Measurements from ENCODE around the gene SLIT1.

DNA sequence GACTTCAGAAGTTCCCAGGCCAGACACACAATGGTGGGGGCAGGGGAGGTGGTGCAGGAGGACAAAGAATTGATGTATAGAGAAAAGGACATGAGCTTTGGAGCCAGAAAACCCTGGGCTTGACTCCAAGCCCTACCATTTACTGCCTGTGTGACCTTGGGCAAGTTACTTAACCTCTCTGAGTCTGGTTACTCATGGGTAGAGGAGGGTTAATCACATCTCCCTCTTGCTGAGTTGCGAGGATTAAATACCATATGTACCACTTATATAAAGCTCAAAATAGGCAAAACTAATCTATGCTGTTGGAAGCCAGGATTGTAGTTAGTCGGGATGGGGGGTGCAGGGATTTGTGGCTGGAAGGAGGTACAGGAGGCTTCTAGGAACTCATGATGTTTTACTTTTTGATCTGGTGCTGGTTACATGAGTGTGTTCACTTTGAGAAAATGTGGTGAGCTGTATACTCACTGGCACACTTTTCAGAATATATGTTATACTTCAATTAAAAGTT, 106.8 kb downstream of the SLIT1 start:
- TF ChIP-seq, protein P1, sequence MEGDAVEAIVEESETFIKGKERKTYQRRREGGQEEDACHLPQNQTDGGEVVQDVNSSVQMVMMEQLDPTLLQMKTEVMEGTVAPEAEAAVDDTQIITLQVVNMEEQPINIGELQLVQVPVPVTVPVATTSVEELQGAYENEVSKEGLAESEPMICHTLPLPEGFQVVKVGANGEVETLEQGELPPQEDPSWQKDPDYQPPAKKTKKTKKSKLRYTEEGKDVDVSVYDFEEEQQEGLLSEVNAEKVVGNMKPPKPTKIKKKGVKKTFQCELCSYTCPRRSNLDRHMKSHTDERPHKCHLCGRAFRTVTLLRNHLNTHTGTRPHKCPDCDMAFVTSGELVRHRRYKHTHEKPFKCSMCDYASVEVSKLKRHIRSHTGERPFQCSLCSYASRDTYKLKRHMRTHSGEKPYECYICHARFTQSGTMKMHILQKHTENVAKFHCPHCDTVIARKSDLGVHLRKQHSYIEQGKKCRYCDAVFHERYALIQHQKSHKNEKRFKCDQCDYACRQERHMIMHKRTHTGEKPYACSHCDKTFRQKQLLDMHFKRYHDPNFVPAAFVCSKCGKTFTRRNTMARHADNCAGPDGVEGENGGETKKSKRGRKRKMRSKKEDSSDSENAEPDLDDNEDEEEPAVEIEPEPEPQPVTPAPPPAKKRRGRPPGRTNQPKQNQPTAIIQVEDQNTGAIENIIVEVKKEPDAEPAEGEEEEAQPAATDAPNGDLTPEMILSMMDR (IDR thresholded peaks at IDR 0.05) = no peak
- no peak for TF ChIP-seq POLR2A (IDR thresholded peaks at IDR 0.05)

Measured in uterus (tissue), 2 donors.